CD4-positive, alpha-beta T cell treated with Interleukin-12 subunit alpha and Interleukin-12 subunit beta, for 1 hour (primary cell): ENCODE results near the gene RBM28.

Experiments used
- DNase-seq: peaks from one replicate; pipeline ENCODE4 v3.0.0-alpha.2; 2020

RBM28 gene, protein sequence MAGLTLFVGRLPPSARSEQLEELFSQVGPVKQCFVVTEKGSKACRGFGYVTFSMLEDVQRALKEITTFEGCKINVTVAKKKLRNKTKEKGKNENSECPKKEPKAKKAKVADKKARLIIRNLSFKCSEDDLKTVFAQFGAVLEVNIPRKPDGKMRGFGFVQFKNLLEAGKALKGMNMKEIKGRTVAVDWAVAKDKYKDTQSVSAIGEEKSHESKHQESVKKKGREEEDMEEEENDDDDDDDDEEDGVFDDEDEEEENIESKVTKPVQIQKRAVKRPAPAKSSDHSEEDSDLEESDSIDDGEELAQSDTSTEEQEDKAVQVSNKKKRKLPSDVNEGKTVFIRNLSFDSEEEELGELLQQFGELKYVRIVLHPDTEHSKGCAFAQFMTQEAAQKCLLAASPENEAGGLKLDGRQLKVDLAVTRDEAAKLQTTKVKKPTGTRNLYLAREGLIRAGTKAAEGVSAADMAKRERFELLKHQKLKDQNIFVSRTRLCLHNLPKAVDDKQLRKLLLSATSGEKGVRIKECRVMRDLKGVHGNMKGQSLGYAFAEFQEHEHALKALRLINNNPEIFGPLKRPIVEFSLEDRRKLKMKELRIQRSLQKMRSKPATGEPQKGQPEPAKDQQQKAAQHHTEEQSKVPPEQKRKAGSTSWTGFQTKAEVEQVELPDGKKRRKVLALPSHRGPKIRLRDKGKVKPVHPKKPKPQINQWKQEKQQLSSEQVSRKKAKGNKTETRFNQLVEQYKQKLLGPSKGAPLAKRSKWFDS

DNA sequence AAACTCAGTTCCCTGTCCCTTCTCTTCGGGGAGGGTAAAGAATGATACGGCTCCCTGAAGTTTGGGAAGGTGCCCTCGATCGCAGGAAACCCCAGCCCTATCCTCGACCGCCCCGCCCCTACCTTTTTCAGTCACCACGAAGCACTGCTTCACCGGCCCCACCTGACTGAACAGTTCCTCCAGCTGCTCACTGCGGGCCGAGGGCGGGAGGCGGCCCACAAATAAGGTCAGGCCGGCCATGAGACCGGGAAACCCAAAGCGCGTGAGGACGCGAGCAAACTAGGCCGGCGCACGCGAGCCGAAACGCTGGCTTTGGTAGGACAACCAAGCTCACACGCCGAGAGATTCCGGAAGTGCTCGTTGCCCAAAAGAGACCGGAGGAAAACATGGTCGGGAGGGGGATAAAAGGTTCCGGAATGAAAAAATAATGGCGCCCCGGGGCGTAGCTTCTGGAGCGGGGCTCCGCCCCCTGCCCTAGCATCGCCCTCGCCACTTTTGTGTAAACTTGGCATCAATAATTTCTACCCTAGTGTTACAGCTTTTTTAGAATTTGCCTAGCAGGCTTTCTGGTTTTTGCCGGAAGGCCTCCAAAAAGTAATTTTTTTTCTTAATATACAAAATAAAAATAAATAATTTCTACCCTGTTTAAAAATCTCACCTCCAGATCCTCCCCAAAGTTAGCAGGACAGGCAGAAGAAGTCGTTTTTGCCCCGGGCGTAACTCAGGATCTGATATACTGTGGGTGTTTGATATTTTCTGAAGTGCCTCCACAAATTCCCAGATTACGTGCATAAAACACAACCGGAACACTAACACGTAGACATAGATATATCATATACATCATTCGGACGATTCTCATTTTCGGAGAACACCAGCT, at the start of gene RBM28:
TSS of gene RBM28 (minus strand) at position 355 of the 877 bp plus-strand sequence. CDS start at position 240, 115 bp downstream.
- peak; percentile 91 for DNase-seq

DNA sequence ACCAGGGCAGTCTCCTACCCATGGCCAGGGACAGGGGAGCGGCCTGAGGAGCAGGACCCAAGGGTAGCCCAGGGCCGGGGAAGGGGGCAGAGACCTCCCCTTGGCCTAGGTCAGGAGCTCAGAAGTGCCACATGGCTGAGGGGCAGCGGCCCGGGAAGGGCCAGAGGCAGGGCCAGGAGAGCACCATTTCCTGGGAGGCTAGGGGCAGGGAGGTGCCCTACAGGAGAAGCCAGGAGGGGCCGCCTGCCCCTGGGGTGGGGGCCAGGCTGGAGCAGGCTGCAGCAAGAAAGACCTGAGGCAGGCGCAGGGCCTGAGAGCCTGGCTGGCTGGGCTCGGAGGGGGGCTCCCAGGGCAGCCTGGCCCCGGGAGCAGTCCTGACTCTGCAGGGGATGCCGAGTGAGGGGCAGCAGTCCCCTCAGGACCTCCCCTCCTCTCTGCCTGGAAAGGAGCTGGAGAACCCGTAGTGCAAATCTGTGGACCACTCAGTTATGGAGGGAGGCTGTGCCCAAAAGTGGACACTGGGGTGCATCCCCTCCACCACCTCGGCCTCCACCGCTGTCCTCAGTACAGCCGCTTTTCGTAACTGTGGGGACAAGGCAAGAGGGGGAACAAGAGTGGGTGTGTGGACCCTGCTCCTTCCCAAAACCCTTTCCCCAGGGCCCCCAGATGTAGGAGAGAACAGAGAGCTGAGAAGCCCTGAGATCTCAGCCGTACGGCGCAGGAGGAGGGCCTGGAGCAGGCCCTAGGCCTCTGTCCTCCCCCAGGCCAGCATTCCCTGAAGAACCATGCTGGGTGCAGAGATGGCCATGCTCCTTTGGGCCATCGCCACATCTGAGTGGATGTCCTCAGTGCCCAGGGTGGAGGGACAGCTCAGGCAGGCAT, 49.0 kb upstream of the RBM28 start:
- DNase-seq: no peak

DNA sequence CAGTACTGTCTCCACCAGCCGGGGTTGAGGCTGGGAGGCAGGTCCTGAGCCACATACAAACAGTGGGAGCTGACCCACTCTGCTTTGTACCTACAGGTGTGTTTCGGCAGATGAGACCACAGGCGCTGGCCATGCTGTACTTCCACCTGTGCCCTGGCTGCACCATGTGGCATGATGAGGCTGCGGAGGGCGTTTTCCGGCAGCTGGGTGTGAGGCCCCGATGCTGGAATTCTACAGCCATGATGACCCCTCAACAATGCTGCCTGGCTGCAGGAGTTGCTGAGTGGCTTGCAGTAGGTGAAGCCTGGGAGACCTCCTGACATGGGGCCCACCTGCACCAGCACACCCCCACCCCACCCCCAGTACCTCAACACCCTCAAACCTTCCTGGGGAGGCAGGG, 48.1 kb upstream of the RBM28 start:
- no peak for DNase-seq

DNA sequence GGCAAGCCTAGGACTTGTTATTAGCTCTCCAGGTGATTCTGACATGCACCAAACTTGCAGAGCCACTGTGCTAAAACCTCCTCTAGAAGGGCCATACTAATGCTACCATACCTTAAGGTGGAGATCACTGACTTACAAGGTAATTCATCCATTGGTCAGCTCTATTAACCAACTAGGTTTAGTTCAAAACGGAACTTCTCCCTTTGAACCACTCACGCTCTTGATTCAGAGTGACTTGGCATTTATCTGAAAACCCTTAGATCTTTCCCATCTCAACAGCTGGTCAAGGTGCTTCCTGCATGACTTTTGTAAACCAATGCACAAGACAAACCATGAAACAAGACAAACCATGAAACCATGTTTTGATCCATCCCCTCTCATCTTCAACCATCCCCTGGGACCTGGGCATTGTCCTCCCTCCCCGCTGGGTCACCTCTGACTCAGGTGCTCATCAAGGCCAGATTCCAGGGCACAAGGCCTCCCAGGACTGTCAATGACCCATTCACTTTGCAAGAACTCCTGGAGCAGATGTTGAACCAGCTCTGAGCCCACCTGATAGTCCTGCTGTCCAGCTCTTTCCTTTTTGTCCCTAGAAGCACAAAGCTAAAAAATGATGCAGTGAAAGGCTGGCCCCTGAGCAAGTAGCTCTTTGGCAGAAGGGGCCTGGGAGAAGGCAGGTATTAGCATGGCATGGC, 47.3 kb upstream of the RBM28 start:
- no peak for DNase-seq

DNA sequence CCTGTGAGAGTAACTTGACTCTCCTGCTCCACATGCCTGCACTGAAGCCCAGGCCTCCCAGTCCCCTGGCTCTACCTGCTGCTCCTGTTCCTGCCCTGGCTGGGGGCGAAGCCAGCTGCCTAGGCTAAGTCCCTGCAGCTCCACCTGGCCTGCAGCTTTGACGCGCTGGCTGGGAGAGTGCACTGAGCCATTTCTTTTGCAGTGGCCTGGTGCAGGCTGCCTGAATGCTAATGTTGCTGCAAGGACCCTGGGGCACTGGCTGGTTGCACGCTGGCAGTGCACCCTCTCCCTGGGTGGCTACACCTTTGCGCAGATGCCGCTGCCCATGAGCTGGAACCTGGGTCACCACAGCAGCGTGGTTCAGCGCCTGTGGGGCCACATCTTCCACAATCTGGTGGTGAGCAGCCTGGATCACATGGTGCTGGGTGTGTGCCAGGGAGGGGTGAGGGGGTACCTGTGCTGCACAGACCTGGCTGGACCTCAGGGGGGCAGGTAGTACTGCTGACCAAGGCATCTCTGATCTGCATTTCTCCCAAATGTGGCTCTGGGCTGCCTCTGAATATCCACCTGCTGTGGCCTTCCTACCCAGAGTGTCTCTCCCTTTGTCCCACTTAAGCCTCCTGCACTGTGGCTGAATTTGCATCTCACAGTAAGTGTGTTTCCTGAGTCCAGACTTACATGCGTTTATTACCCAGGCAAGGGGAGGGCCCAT, 46.1 kb upstream of the RBM28 start:
- no peak for DNase-seq

DNA sequence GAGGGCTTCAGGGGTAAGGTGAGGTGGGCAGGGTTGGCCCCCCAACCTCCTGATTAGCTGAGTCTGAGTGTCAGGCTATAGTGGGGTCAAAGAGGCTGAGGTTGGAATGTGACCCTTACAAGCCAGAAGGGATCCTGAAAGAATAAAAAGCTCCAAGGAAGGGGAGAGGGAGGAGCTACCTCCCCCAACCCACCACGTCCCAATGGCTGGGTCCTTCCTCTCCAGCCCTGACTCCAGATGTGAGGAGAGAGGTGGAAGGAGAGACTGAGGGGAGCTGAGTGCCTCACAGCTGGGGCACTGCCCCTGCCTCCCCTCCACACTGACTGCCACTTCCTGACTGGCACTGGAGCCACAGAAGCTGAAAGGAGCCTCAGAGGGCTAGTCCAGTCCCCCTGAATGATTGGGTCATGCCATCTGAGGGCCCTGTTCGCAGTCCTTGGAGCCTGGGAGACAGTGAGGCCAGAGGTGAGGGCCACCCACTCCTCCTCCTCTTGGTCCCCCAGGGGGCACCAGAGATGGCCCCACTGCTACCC, 45.4 kb upstream of the RBM28 start:
- DNase-seq: no peak

DNA sequence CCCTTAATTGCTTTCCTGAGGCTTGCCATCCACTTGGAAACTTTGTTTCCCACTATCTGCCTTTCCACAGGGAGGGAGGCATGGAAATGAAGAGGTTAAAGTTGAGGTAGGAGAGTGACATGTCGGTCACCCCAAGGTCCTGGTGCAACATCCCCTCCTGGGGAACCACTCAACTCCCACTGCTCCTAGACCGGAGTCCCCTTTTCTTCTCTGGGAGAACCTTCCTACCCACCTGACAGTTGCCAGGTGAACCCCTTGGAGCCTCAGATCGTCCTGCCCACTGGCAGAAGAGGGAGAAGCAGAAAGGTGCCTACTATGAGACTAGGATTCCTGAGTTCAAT, 44.4 kb upstream of the RBM28 start:
- DNase-seq: no peak

DNA sequence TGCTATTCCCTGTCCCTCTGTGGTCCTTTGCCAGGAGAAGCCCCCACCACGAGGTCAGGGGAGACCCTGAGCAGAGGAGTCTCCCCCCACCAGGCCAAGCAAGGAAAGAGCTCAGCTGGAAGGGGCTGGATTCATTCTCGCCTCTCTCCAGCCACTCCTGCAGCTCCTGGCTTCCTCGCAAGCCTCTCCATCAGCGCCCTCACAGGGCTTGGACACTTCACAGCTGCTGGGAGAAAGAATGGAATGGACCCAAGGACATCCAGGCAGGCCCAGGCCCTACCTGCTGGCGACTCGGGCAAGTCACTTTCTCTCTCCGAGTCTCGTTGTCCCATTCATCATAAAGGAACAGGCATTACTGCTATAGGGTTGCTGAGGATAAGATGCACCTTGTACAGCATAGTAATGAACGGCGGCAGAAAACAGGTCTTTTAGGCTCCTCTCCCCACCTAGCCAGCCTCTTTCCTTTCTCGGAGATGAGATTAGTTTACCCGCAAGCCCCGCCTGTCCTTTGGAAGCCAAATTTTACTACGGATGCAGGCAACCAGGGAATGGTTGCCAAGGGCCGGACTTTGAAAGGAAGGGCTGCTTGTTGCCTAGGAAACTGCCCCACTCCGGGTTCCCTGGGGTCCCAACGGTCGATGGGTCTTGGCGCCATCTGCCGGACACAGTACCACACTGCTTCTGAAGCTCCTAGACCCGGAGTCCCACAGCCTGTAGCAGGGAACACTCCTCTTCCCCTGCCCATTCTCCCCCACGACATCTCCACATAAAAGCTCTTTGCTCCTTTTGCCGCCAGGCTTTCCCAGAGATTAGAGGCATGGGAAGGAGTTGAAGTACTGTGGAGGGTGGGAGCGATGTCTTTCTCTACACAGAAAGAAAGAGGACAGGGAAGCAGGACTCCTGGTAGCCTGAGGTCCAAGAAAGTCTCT, 43.8 kb upstream of the RBM28 start:
- DNase-seq: peak; percentile 67

DNA sequence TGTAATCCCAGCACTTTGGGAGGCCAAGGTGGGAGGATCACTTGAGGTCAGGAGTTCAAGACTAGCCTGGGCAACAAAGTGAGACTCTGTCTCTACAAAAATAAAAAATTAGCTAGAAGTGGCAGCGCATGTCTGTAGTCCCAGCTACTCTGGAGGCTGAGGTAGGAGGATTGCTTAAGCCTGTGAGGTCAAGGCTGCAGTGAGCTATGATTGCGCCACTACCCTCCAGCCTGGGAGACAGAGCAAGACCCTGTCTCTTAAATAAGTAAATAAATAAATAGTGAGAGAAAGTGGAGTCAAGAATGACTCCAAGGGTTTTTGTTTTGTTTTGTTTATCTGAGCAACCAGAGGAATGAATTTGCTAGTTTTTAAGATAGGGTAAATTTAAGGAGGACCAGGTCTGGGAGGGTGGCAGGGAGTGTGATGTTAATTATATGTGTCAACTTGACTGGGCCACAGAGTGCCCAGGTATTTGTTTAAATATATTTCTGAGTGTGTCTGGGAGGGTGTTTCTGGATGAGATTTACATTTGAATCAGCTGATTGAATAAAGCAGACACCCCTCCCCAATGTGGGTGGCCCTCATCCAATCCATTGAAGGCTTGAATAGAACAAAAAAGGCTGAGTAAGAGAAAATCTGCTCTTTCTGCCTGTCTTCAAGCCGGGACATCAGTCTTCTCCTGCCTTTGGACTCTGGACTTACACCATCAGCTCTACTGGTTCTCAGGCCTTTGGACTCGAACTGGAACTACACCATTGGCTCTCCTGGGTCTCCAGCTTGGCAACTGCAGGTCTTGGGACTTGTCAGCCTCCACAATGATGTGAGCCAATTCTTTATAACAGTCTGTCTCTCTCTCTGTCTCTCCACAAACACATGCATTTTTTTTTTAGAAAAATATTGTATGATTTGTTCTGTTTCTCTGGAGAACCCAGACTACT, 42.5 kb upstream of the RBM28 start:
- DNase-seq: no peak

DNA sequence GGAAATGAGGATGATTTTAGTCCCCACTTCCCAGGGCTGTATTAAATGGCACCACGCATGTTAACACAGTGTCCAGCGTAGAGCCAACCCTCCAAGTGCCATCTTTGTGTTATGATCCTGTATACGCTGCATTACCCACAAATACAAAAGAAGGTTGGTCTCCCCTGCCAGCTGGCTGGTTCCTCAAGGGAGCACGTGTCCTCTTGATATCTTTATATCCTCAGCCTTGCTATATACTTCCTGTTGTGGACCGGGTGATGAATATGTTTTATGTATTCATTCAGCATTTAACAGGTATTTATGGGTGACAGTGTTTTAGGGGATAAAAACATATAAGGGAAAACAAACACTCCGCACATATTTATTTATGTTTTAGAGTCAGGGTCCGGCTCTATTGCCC, 41.0 kb upstream of the RBM28 start:
- no peak for DNase-seq

DNA sequence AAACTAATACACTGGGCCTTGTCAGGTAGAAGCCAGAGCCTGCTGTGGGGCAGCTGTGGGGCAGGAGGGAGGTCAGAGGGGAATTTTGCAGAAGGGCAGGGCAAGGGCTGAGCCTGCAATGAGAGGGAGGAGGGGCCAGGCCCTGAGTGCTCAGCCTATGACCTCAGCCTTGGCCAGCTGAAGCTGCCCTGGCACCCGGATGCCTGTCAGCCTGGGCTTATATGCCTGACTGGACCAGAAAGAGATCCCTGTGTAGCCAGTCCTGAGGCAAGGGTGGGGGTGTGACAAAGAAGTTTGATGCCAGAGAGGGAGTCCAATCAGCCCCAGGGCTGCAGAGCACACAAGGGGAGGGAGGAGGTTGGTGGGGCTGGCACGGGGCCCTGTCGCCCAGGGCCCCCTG, 40.1 kb upstream of the RBM28 start:
- DNase-seq: no peak

DNA sequence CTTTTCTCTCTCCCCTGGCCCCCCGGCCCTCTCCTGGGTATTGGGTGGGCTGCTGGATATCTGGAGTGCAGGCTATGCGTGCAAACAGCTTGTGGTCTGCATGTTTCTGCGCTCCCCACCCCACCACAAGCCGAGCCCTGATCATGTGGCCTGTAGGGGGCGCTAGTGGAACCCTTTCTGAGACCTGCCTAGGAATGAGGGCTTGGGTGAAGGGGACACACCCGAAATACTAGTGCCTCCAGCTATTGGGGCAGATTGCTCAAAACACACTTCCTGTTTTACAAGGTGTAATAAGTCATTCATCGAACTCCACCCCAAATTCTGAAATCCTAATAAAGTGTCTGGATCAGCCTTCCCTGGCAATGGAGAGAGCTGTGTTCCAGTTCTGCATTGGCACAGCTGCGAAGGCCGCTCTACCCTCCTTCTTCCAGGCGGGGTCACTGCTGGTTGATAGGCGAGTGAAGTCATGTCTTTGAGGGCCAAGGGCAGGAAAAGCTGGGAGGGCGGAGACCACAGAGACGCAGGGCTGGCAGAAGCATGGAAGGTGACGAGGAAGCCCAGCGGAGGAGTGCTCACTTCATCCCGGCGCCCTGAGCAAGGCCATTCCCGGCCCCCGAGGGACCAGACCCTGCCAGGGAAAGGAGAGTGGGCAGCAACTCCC, 37.6 kb upstream of the RBM28 start:
- peak; percentile 28 for DNase-seq

DNA sequence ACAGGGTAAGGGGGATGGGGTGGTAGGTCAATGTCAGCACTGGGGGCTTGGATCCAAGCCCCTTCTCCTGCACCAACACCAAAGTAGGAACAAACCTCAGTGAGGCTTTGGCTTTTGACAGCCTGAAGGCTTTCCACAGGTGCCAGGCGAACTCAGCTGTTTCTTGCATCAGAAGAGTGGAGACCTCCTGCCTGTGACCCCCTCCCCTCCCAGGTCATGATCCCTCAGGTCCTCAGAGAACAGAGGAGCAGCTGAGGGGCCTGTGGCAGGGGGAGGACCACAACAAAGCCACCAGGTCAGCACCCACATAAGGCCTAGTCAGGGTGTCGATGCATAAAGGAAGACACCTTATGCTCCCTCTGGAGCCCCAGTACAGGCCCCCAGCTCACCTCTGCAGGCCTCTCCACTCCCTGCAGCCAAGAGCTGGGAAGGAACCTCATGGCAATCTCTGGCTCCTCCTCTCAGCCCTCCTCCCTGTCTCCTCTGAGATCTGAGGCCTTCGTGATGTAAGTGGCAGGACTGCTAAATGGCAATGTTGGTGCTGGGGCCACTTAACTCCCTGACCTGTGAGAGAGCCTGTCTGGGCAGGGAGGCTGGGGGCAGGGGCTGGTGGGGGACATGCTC, 36.9 kb upstream of the RBM28 start:
- DNase-seq: no peak

DNA sequence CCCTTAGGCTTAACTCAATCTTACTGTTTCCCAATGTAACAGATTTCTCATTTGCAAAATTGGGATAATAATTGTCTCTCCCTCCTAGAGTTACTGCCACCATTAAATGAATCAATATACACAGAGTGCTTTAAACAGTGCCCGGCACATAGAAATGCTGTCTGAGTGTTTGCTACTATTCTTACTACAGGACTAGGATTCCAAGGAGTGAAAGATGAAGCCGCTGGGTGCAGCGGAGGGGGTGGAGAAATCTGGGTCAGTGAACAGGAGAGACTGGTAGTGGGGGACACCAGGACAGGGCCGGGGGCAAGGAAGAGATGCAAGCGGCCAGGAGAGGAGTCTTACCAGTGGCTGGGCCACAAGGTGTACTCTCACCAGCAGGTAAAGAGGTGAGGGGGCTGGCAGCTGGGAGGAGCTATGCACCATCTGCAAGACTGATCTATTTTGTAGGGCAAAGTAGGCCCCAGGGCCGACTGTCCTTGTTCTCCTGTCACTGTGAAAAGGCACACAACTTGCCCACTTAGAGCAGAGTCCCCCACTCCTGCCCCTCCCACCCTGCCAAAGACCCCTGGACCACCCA, 36.3 kb upstream of the RBM28 start:
- DNase-seq: no peak

DNA sequence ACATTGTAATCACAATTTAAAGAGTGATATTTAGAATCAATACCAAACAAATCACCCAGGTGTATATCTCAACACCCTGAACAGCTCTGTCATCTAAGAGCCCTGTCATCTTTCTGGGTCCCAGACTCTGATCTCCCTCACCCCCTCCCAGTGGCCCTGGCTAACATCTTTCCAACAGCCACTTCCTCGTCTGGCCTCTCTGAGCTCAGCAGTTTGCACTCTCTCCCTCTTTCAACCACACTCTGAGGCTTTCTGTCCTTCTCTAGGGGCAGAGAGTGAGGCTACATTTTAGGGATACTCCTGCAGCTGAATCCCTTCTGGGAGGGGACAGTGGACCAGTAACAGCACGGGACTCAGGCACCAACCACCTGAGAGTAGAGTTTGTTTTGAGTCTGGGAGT, 34.9 kb upstream of the RBM28 start:
- no peak for DNase-seq

DNA sequence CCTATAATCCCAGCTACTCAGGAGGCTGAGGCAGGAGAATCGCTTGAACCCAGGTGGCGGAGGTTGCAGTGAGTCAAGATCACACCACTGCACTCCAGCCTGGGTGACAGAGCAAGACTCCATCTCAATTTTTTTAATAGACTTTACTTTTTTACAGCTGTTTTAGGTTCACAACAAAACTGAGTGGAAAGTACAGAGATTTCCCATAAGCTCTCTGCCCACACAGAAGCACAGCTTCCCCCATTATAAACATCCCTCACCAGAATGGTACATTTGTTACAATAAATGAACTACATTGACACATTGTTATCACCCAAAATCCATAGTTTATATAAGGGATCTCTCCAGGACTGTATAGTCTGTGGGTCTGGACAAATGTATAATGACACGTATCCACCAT, 32.4 kb upstream of the RBM28 start:
- no peak for DNase-seq

DNA sequence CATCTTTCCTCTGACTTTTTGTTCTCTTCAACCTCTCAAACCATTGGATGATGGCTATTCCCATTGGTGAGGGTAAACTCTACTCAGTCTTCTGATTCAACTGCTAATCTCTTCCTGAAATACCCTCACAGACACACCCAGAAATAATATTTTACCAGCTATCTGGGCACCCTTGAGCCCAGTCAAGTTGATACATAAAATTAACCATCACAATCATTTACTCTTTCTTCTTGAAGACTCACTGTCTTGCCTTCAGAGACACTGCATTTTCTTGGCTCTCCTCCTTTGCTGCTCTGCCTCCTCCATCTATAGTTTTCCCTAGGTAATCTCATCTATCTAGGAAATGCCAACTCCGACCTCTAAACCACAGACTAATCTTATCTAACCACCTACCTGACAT, 30.3 kb upstream of the RBM28 start:
- DNase-seq: no peak
